Stimulated activated CD4-positive, alpha-beta T cell treated with anti-CD3 and anti-CD28 coated beads, TNF-alpha, amount 100 ng/mL, for 24 hours (primary cell): ENCODE measurements around the gene RHEB.

ENCODE experiments used
- DNase-seq, 3 experiments: peaks; one replicate each; pipeline ENCODE4 v3.0.0-alpha.2; 2020; ENCODE audit warnings: low read depth in 3 of 3

RHEB gene

DNA sequence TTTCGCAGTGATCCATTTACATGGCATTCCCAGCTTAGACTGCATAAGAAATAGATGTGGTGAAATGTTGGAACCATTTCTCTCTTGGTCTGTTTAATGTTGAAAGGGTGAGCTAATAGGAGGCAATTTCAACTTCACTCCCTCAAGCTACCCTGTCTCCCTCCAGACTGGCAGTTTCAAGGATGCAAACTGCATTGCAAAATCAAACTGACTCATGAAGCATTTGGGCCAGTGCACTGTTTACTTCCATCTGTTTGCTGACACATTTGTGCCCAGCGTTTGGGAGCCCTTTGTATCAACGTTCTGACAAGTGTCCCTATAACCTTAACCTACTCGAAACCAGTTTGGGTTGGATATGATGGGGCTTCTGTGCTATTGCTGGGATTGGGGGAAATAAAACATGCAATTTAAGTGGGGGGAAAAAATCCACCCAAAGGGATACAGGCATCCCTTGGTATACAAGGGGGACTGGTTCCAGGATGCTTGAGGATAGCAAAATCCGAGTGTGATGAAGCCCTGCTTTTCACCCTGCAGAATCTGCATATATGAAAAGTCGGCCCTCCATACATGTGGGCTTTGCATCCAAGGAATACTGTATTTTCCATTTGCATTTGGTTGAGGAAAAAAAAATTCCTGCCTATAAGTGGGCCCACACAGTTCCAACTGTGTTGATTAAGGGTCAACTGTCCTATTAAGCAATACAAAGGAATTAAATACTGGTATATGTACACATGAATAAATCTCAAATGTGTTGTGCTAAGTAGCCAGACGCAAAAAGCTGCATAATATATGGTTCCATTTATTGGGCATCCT lies 15.6 kb downstream of the RHEB start:
- no peak for DNase-seq

DNA sequence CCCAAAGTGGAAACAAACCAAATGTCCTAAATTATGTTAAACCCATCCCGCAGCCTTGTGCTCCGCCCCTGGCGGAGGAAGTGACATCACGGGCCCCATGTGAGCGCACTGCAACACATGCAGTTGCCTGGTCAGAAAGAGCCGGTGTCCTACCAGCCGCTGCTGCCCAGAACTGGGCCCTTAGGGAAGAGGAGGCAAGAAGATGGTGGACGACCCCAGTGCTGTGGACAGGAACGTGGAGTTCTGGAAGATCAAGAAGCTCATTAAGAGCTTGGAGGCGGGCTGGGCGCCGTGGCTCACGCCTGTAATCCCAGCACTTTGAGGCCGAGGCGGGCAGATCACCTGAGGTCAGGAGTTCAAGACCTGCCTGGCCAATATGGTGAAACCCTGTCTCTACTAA lies 18.0 kb downstream of the RHEB start:
- no peak for DNase-seq

DNA sequence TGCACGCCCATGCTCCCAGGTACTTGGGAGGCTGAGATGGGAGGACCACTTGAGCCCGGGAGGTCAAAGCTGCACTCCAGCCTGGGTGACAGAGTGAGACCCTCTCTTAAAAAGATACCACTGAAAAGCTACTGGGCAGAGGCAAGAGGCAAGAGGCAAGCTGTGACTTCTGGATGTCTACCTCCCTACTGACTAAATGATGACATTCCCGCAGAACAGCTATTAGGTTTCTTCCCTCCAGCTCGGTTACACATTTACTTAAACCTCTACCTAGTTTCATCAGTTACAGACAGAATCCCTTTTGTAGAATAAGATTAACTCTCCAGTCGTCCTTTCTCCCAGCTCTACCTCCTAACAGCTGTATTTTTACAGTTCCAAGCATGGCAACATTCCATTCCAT lies 21.2 kb downstream of the RHEB start:
- DNase-seq, result no peak

DNA sequence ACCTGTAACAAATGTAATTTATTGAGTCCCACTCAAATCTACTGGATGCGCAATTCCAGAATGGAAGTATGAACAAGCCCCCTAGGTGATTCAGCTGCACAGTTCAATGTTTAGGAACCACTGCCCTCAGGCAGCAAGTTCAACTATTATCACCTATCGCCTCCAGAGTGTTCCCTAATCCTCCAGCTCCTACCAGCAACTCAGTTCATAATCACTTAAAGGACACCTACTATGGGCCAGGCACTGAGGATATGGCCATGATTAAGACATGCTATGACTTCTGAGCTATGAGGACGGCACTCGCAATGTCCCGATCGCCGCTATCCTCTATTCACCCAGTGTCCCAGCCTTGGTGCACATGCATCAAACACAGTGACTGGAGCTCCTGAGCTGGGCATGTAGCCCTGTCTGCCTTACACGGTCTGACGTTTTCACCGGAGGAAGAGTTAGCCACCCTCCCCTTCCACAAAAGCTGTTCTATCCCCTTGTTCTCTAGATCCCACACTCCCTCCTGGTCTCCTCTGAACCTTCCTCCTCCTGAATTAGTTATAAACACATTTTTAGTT lies 22.3 kb downstream of the RHEB start:
- DNase-seq, result no peak

DNA sequence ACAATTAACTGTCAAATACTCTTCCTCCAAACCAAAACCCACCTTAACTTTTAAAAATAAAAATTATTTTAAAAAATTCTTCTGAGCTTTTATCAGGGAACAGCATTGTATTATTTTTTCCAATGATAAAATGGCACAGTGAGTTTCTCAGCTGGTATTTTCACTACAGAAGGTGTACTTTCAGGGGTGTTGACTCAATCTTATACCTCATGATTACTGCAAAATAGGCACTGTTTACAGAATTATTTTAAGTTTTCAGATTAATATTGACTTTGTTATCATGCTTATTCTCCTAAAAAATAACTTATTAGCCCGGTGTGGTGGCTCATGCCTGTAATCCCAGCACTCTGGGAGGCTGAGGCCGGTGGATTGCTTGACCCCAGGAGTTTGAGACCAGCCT lies 24.3 kb downstream of the RHEB start:
- DNase-seq, result no peak

DNA sequence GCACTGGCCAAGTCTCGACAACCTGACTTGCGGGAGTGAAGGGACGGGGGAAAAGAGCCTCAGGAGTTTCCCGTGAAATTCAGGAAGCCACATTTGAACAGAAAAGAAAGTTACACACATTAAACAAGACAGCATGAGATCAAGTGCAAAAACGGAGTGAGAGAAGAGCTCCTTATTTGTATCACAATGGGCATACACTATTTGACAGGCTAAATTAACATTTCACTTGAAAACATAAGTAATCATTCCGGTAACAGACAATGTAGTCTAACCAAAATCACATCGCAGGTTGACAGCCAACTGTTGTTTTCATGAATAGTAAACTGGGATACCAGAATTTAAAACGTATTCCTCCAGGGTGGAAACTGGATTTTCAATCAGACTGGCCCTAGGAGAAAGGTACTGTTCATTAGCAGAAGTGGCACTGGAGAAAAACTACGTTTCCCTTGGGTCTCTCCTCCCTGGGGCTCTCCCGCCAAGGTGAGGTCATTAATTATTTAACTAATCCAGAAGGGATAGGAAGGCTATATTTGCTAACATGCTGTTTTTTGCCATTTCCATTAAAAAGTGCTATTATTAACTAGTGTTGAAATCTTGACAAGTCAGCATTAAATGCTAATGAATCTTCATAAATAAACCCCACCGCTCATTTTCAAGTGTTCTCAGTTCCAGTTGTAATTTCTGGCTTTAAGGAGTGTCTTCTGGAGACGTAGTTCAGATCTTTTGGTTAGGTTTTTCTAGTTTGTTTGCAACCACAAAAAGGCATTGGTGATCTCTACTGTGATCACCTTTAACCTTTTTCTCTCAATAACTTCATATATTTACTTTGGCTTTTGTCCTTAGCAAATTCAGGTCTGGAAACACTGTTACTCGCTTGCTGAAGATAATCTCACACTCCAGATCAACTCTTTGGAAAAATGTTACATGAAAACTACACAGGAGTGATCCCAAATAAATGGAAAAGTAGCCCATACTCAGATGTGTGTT lies 25.1 kb downstream of the RHEB start:
- no peak for DNase-seq

DNA sequence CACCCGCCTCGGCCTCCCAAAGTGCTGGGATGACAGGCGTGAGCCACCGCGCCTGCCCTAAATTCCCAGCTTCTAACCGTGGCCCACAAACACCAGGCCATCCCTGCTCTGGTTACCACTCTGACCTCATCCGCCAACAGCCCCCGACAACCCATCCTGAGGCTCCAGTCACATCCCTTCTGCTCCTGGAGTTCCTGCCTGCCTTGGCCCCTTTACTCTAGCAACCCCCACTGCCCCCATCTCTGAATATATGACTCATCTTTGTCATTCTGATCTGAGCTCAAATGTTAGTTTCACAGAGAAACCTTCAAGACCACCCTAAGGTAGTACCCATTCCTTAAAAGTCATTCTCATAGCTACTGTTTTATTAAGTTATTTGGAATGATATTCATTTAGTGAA lies 26.6 kb downstream of the RHEB start:
- DNase-seq, result no peak

DNA sequence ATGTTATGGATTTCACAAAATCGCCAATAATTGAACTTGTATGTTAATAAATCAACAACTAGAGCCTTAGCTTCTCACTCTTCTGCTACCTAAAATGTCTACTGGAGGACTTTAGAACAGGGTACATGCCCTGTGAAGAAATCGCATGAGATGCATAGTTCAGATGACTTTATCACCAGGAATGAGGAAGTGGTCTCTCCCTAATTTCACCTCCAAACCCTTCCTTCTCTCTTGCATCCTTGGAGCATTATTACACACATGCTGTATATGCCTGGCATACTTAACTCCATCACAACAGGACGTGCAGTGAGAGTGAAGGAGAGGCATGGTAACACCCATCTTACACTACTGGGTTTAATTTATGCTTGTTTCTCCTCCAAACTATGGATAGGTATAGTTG lies 27.8 kb downstream of the RHEB start:
- no peak for DNase-seq

DNA sequence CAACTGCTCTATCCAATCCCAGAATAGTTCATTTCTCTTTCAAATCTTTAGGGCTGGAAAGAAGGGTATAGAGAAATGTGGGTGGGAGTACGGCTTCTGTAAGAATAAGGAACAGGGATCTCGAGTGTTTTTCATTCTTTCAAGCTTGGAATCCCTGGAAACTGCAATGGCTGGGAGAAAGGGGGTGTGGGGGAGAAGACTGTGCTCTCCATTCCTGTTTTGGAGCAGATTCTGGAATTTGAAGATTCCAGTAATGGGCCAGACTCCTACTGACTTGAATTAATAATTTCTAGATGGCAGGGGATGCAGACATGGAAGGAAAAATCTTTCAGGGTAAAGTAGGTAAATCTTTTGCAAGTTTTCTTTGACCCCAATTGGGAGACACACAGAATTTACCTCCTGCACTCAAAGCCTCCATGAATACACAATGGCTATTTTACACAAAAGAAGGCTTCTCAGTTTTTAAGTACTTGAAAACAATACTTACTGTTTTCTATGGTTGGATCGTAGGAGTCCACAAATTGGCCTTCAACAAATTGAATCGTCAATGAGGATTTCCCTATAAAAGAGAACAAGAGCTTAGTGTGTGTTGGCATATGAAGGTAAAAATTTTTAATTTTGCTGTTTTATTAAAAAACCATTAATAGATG lies 29.1 kb downstream of the RHEB start:
- no peak for DNase-seq

DNA sequence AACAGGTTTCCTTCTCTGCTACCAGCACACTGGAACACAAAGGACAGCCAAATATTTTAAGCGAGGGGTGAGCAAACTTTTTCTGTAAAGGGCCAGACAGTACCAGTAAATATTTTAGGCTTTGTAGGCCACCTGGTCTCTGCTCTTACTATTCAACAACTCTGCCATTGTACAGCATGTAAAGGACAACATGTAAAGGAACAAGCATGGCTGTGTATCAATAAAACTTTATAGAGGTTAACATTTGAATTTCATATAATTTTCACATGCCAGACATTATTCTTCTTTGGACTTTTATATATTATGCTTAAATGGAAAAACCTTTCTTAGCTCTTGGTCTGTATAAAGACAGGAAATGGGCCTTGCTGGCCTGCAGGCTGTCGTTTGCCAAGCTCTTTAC lies 30.2 kb downstream of the RHEB start:
- no peak for DNase-seq

DNA sequence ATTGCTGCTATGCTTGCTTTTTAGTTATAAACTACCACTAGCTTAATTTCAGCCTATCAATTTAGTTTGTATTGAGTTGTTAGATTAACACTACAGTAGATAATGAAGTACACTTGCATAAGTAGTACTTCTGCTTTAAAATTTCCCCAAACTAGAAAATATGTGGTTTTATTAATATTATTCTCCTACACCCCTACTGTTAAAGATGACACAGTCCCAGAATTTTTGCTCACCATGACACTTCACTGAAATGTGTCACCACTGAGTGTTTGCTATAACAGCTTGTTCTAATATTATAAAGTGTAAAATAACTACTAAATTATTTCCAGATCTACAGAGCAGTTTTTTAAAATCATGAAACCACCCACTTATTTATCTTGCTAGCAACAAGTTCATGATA lies 31.6 kb downstream of the RHEB start:
- DNase-seq, result no peak

DNA sequence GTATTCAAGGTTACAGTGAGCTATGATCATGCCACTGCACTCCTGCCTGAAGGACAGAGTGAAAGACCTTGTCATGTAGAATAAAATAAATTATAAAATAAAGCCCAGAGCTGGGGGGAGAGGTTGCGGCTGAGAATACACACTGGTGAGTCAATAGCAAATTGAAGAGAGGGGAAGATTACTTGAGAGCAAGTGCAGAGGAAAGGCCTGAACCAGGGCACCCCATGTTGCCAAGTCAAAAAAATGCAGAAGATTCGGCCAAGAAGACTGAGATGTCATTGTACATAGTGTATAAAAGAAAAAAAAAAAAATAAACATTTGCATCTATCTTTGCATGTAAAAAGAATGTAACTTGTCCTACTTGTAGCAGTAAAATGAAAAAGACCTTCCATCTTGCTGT lies 32.5 kb downstream of the RHEB start:
- no peak for DNase-seq

DNA sequence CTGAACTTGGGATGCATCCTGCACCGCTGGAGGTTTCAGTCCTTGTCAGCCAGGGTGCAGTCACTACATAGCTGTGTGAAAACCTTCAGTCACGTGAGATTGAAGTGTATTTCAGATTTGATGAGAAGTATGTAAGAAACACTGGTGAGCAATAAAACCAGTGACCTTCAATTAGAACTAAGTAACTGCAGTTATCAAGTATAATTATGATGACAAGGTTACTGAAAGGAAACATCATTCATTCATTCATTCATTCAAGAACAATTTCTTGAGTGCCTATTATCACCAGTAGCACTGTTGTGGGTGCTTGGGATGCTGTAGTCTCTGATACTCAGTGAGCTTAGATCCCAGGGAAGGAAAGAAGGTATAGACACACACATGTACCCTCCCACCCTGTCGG lies 33.6 kb downstream of the RHEB start:
- no peak for DNase-seq

DNA sequence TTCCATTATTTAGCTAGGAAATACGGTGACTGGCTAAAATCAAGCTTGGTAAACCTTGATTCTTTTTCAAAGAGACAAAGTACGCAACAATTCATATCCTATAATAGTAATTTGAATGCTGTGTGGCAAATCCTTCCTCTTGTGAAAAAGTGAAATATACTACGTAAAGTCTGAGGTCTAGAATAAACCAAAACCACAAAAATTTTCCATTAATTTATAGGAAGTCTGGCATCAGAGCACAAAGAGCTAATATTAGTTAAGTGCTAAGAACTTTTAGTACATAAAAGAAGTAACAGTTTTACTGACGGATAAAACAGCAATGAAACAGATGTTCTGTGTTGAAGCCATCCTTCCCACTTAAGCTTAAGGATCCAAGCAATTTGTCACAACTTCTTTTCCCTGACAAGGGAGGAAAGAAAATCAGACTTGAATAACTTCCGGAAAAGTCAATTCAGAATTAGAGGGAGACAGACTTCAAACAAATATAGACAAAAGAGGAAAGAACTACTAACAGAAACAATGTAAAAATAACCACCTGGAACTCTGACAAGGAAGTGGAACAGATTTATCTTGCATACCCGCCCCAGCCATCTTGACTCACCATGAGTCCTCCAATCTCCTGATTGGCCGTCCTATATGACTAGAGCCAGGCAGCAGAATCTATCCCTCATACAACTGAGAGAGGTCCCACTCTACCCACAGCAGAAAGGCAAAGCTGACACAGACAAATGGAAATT lies 34.6 kb downstream of the RHEB start:
- DNase-seq, result peak in 1 of 3 experiments; percentile 24

DNA sequence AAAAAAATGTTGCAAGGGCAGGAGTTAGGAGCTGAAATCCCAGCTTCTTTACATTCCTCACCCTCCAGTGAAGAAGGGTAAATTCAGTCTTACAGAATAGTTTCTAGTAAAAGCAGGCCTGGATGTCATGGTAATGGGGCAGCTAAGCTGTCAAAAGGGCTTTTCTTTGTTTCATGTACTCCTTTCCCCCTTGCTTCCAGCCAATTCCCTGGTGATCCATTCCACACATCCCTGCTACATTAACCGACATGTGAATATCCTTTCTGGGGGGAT lies 36.0 kb downstream of the RHEB start:
- no peak for DNase-seq

DNA sequence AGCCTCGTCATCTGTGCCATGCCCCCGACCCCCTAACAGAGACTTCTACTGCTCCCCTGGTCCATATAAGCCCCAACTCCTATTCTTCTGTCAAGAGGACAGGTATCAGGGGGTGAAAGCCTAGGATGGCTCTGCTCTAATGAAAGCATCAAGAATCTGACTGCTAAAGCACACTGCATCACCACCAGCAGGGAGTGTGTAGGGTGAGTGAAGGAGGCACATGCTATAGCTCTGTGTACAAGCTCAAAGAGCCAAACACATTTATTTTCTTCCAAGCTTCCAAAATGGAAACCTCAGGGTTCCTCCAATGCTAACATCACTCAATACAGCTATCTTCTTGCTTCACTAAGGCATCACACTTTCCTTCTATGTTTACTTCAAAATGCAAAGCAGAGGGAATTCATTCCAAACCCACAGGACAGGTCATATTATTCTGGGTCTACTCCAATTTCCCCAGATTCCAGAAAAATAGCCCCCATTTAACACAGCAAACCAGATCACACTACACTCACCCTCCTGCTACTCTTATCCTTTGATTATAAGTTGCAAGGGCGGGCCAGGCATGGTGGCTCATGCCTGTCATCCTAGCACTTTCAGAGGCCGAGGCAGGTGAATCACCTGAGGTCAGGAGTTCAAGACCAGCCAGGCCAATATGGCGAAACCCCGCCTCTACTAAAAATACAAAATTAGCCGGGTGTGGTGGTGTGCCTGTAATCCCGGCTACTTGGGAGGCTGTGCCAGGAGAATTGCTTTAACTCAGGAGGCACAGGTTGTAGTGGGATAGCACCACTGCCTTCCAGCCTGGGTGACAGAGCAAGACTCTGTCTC lies 36.6 kb downstream of the RHEB start:
- DNase-seq, result no peak

DNA sequence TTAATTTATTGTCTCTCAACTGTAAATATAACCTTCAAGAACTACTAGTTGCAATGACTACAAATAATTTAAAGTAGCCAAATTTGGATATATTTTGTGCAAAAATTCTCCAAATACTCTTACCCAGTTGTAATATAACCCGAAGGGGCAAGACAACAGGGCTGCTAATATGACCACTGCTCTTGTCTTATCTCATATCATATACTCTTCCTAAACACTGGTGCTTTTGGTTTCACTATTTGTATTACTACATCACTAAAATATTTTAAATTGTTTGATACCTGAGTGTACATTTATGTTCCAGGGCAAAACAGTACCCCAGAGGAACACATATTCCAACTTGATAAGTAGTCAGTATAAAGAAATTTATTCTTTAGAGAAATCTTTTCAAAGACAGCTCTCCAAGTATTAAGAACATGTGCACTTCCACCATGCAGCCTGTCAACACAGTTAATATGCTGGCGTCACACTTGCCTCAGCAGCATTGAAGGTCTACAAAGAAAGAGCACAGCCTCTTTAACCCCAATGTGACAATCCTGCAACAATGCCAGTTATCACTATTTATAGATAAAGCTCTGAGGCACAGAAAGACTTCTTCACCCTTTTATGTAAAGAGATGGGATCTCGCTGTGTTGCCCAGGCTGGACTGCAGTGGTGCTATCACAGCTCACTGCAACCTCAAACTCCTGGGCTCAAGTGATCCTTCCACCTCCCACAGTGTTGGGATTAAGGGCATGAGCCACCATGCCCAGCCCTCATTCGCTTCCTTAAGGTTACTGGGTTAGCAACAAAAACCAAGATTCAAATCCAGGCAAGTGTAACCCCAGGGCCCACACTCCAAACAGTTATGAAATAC lies 37.8 kb downstream of the RHEB start:
- no peak for DNase-seq

DNA sequence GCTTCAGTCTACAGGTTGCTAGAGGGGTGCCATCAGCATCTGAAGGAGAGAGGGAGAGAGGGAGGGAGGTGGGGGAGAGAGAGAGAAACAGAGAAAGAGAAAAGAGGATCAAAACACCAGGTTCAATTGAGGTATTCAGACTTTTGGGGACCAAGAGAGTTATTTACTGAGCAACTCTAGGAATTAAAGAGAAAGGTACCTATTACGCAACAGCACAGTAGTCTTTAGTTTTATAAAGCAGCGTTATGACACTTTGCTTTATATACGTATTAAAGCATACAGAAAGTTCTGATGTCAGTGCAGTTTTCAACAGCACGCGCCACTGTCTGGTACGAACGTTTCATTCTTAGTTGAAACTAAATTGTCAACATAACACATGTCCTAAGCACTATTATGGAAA lies 41.8 kb downstream of the RHEB start:
- no peak for DNase-seq

DNA sequence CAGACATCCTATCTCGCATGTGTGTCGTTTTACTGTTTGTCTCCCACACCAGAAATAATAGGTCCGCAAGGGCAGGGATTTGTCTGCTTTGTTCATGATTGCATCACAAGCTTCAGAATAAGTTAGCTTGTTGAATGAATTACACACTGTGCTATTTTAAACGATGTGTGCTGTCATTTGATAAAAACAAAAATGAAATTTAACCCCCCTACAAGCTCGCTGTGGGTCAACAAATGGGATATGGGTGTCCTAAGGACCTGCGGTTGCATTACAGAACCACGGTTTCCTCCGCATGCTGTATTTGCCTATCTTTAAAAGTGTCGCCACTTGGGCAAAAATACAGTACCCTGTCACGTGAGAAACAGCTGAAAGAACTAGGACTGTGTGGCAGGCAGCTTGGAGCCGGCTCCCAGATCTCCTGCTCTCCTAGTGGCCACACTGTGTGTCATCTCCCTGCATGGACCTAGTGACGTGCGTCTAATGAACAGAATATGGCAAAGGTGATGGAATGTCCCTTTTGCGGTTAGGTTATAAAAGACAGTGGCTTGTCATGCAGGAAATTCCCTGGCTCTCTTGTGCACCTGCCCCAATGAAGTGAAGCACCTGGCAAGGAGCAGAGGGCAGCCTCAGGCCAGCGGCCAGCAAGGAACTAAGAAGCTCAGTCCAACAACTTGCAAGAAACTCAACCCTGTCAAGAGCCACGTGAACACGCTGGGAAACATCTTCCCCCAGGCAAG lies 46.9 kb downstream of the RHEB start:
- no peak for DNase-seq
